ENCODE measurements around the gene PKNOX1. TPM values are rescaled to one million over a fixed set of nuclear protein-coding genes. Genes with fewer than 3 reads are reported as not detected.
"Not testable (repeated sequence)": the region's sequence is repeated elsewhere in the genome, so short reads cannot be mapped to it uniquely, and the experiment has no call there.

PKNOX1 gene
- total RNA-seq, 1 experiment from 2014 or later = 43.4 TPM

DNA sequence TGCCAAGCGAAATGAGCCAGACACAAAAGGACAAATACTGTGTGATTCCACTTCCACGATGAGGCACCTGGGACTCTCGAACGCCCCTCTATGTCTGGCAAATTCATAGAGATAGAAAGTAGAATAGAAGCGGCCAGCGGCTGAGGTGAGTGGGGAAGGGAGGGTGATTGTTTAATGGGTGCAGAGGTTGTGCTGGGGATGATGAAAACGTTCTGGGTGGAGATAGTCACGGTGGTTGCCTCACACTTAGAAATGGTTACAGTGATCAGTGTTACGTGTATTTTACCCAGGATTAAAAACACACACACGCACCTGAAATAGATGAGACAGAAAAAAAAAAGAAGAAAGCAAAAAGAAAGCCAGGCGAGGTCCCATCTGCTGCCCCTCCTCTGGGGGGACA, 98.4 kb downstream of the PKNOX1 start:
- not testable (repeated sequence) for H2BK120ac ChIP-seq (ENCODE audit: low read depth, low read length, poor library complexity, severe bottlenecking); H3K4me1 ChIP-seq (ENCODE audit: insufficient read depth, low read length); H4K91ac ChIP-seq (ENCODE audit: insufficient read length, low read depth, low read length); H3K79me2 ChIP-seq (ENCODE audit: insufficient read depth, low read length); H3K56ac ChIP-seq (ENCODE audit: insufficient read length, low read depth, low read length); H3K27me3 Mint-ChIP-seq (ENCODE audit: low read depth); H3K14ac ChIP-seq (ENCODE audit: insufficient read depth, low read length); H3K4ac ChIP-seq (ENCODE audit: low read depth, low read length); H4K5ac ChIP-seq (ENCODE audit: insufficient read length, low read depth, low read length); H3K36me3 Mint-ChIP-seq (ENCODE audit: insufficient read depth in 1 of 3, low read depth in 3 of 3); H3K23me2 ChIP-seq (ENCODE audit: insufficient read length, low read depth, low read length, poor library complexity, severe bottlenecking); H2BK20ac ChIP-seq (ENCODE audit: low read depth, low read length, poor library complexity, severe bottlenecking); H2BK5ac ChIP-seq (ENCODE audit: insufficient read length, low read length); H3K9me3 Mint-ChIP-seq; H2AFZ ChIP-seq (ENCODE audit: low read length); H3K23ac ChIP-seq (ENCODE audit: insufficient read length, low read depth, low read length); H3K79me1 ChIP-seq (ENCODE audit: insufficient read depth, low read depth, low read length, poor library complexity, severe bottlenecking); H3K4me2 ChIP-seq (ENCODE audit: insufficient read depth, insufficient read length, low read length); H3K27me3 ChIP-seq (ENCODE audit: insufficient read depth, low read length); DNase-seq; H2BK12ac ChIP-seq (ENCODE audit: insufficient read length, low read depth, low read length); H3K18ac ChIP-seq (ENCODE audit: insufficient read length, low read depth, low read length); H2BK15ac ChIP-seq (ENCODE audit: low read depth, low read length); H3K4me3 Mint-ChIP-seq; H3K4me1 Mint-ChIP-seq; H4K8ac ChIP-seq (replicated peaks; ENCODE audit: insufficient read length, low read depth, low read length); H3T11ph ChIP-seq (ENCODE audit: low read length); H3K27ac Mint-ChIP-seq; H2AK5ac ChIP-seq (ENCODE audit: insufficient read length, low read length); H3K27ac ChIP-seq (ENCODE audit: insufficient read length, low read depth, low read length); H4K20me1 ChIP-seq (ENCODE audit: control insufficient read depth, insufficient read depth, insufficient read length); H3K9ac ChIP-seq (ENCODE audit: extremely low read depth, insufficient read length, low read length); H3K9me3 ChIP-seq (ENCODE audit: control insufficient read depth, low read depth, low read length)
- WGBS (ENCODE audit: extremely low coverage, insufficient read length, low lambda C conversion rate) = no CpG with 5 or more reads among the region's 11 CpGs

GRCh38 chr21:43074401-43075169, 100.2 kb downstream of the PKNOX1 start:
- not testable (repeated sequence) for H3K27me3 ChIP-seq (ENCODE audit: insufficient read depth, low read length); H3K27ac Mint-ChIP-seq; H3K14ac ChIP-seq (ENCODE audit: insufficient read depth, low read length); H2AK5ac ChIP-seq (ENCODE audit: insufficient read length, low read length); H3K79me2 ChIP-seq (ENCODE audit: insufficient read depth, low read length); H4K5ac ChIP-seq (ENCODE audit: insufficient read length, low read depth, low read length); H3K9me3 ChIP-seq (ENCODE audit: control insufficient read depth, low read depth, low read length); H3K79me1 ChIP-seq (ENCODE audit: insufficient read depth, low read depth, low read length, poor library complexity, severe bottlenecking); H3K4me1 Mint-ChIP-seq; H3T11ph ChIP-seq (ENCODE audit: low read length); H3K23ac ChIP-seq (ENCODE audit: insufficient read length, low read depth, low read length); H3K27ac ChIP-seq (ENCODE audit: insufficient read length, low read depth, low read length); H3K23me2 ChIP-seq (ENCODE audit: insufficient read length, low read depth, low read length, poor library complexity, severe bottlenecking); H3K27me3 Mint-ChIP-seq (ENCODE audit: low read depth); H2BK120ac ChIP-seq (ENCODE audit: low read depth, low read length, poor library complexity, severe bottlenecking); H2BK20ac ChIP-seq (ENCODE audit: low read depth, low read length, poor library complexity, severe bottlenecking); H3K56ac ChIP-seq (ENCODE audit: insufficient read length, low read depth, low read length); H2BK5ac ChIP-seq (ENCODE audit: insufficient read length, low read length); H3K4ac ChIP-seq (ENCODE audit: low read depth, low read length); DNase-seq; H3K18ac ChIP-seq (ENCODE audit: insufficient read length, low read depth, low read length); H4K20me1 ChIP-seq (ENCODE audit: control insufficient read depth, insufficient read depth, insufficient read length); H2AFZ ChIP-seq (ENCODE audit: low read length); H2BK15ac ChIP-seq (ENCODE audit: low read depth, low read length); H3K9me3 Mint-ChIP-seq; H3K9ac ChIP-seq (ENCODE audit: extremely low read depth, insufficient read length, low read length); H3K4me2 ChIP-seq (ENCODE audit: insufficient read depth, insufficient read length, low read length); H2BK12ac ChIP-seq (ENCODE audit: insufficient read length, low read depth, low read length); H3K36me3 Mint-ChIP-seq (ENCODE audit: insufficient read depth in 1 of 3, low read depth in 3 of 3); H4K8ac ChIP-seq (replicated peaks; ENCODE audit: insufficient read length, low read depth, low read length); H3K4me3 Mint-ChIP-seq; H3K4me1 ChIP-seq (ENCODE audit: insufficient read depth, low read length); H4K91ac ChIP-seq (ENCODE audit: insufficient read length, low read depth, low read length)
- WGBS (ENCODE audit: extremely low coverage, insufficient read length, low lambda C conversion rate) = no CpG with 5 or more reads among the region's 74 CpGs

All from H9 (cell line).